ENCODE data around the gene HINT1.

The HINT1 gene

GRCh38 chr5:131165119-131165727 is at the start of gene HINT1:
TSS of gene HINT1 (minus strand) at chr5:131165256. CDS start at chr5:131165205, 51 bp downstream.
- peaks cover 29% of the 10 kb centered on the region for H3K36me3 ChIP-seq
- H3K4me3 ChIP-seq = peak within 1 kb of the TSS; percentile 92
- H3K27ac ChIP-seq = peak within 1 kb of the TSS; percentile 97
- TF ChIP-seq Cebpa-rat (IDR thresholded peaks at IDR 0.05) = no peak
- H3K4me2 ChIP-seq = peak within 1 kb of the TSS; percentile 93
- peaks cover 33% of the 10 kb centered on the region for H4K20me1 ChIP-seq
- H3K4me1 ChIP-seq = peaks cover 29% of the 10 kb centered on the region
- no peaks in the 10 kb centered on the region for H3K27me3 ChIP-seq
- H3K9ac ChIP-seq = peak within 1 kb of the TSS; percentile 97
- no peaks in the 10 kb centered on the region for H3K9me3 ChIP-seq

GRCh38 chr5:131214609-131215227 is 49.7 kb upstream of the HINT1 start:
- no peaks in the 10 kb centered on the region for H3K9me3 ChIP-seq
- H4K20me1 ChIP-seq = no peaks in the 10 kb centered on the region
- H3K27ac ChIP-seq = peak overlapping the region; percentile 52
- H3K4me3 ChIP-seq = no peak overlapping the region
- no peak for TF ChIP-seq Cebpa-rat (IDR thresholded peaks at IDR 0.05)
- H3K4me2 ChIP-seq = peak overlapping the region; percentile 58
- H3K9ac ChIP-seq = peak overlapping the region; percentile 30; the same call in 1 of the 2 replicates
- H3K4me1 ChIP-seq = peaks cover 37% of the 10 kb centered on the region
- H3K36me3 ChIP-seq = no peaks in the 10 kb centered on the region
- H3K27me3 ChIP-seq = no peaks in the 10 kb centered on the region

GRCh38 chr5:131212471-131213021 is 47.5 kb upstream of the HINT1 start:
- no peaks in the 10 kb centered on the region for H3K9me3 ChIP-seq
- H3K27me3 ChIP-seq = no peaks in the 10 kb centered on the region
- H3K4me3 ChIP-seq = no peak overlapping the region
- peaks cover 59% of the 10 kb centered on the region for H3K4me1 ChIP-seq
- H3K4me2 ChIP-seq = no peak overlapping the region
- no peak overlapping the region for H3K9ac ChIP-seq
- TF ChIP-seq Cebpa-rat (IDR thresholded peaks at IDR 0.05) = no peak
- H4K20me1 ChIP-seq = no peaks in the 10 kb centered on the region
- H3K36me3 ChIP-seq = no peaks in the 10 kb centered on the region
- no peak overlapping the region; the same call in 1 of the 2 replicates for H3K27ac ChIP-seq

GRCh38 chr5:131211669-131212068 is 46.6 kb upstream of the HINT1 start:
- Histone ChIP-seq H3K36me3 (no peaks in the 10 kb centered on the region), H3K4me3 (no peak overlapping the region), H3K27me3 (no peaks in the 10 kb centered on the region), H3K27ac (peak overlapping the region; percentile 3; the same call in 1 of the 2 replicates), H4K20me1 (no peaks in the 10 kb centered on the region), H3K4me1 (peaks cover 60% of the 10 kb centered on the region), H3K4me2 (peak overlapping the region; percentile 27; the same call in 1 of the 2 replicates), H3K9ac (no peak overlapping the region), H3K9me3 (no peaks in the 10 kb centered on the region)
- TF ChIP-seq Cebpa-rat (IDR thresholded peaks at IDR 0.05) = no peak

GRCh38 chr5:131210151-131210510 is 45.1 kb upstream of the HINT1 start:
- peak overlapping the region; percentile 84 for H3K27ac ChIP-seq

GRCh38 chr5:131209506-131210150 is 44.6 kb upstream of the HINT1 start:
- H3K4me1 ChIP-seq = peaks cover 53% of the 10 kb centered on the region
- no peaks in the 10 kb centered on the region for H3K9me3 ChIP-seq
- no peaks in the 10 kb centered on the region for H3K36me3 ChIP-seq
- peak overlapping the region; percentile 52 for H3K4me3 ChIP-seq
- no peaks in the 10 kb centered on the region for H3K27me3 ChIP-seq
- H3K9ac ChIP-seq = peak overlapping the region; percentile 68
- H3K27ac ChIP-seq = peak overlapping the region; percentile 84
- no peaks in the 10 kb centered on the region for H4K20me1 ChIP-seq
- no peak for TF ChIP-seq Cebpa-rat (IDR thresholded peaks at IDR 0.05)
- peak overlapping the region; percentile 87 for H3K4me2 ChIP-seq

More at GRCh38 chr5:131210151-131210510, 45.1 kb upstream of the HINT1 start:
- Histone ChIP-seq H3K9ac (peak overlapping the region; percentile 68), H3K27me3 (no peaks in the 10 kb centered on the region), H3K4me2 (peak overlapping the region; percentile 87), H3K4me1 (peaks cover 58% of the 10 kb centered on the region), H3K9me3 (no peaks in the 10 kb centered on the region), H3K4me3 (peak overlapping the region; percentile 52), H4K20me1 (no peaks in the 10 kb centered on the region), H3K36me3 (no peaks in the 10 kb centered on the region)
- TF ChIP-seq Cebpa-rat (IDR thresholded peaks at IDR 0.05) = no peak

GRCh38 chr5:131209175-131209505 is 44.1 kb upstream of the HINT1 start:
- no peaks in the 10 kb centered on the region for H3K9me3 ChIP-seq
- H3K4me3 ChIP-seq = peak overlapping the region; percentile 52; the same call in 1 of the 2 replicates
- peaks cover 48% of the 10 kb centered on the region for H3K4me1 ChIP-seq
- TF ChIP-seq Cebpa-rat (IDR thresholded peaks at IDR 0.05) = no peak
- H3K36me3 ChIP-seq = no peaks in the 10 kb centered on the region
- H3K4me2 ChIP-seq = peak overlapping the region; percentile 87
- peak overlapping the region; percentile 84 for H3K27ac ChIP-seq
- H4K20me1 ChIP-seq = no peaks in the 10 kb centered on the region
- no peaks in the 10 kb centered on the region for H3K27me3 ChIP-seq
- peak overlapping the region; percentile 68; the same call in 1 of the 2 replicates for H3K9ac ChIP-seq

GRCh38 chr5:131206772-131207171 is 41.7 kb upstream of the HINT1 start:
- no peak for TF ChIP-seq Cebpa-rat (IDR thresholded peaks at IDR 0.05)
- no peaks in the 10 kb centered on the region for H4K20me1 ChIP-seq
- H3K4me2 ChIP-seq = no peak overlapping the region
- no peak overlapping the region for H3K4me3 ChIP-seq
- no peak overlapping the region for H3K9ac ChIP-seq
- H3K27ac ChIP-seq = no peak overlapping the region
- H3K27me3 ChIP-seq = no peaks in the 10 kb centered on the region
- peaks cover 2% of the 10 kb centered on the region; the same call in 1 of the 2 replicates for H3K36me3 ChIP-seq
- H3K9me3 ChIP-seq = no peaks in the 10 kb centered on the region
- peaks cover 44% of the 10 kb centered on the region for H3K4me1 ChIP-seq

- TF ChIP-seq Cebpa-rat (IDR thresholded peaks at IDR 0.05) = no peak
- no peak overlapping the region for H3K27ac ChIP-seq
- H3K36me3 ChIP-seq = peaks cover 9% of the 10 kb centered on the region
- peaks cover 37% of the 10 kb centered on the region for H3K4me1 ChIP-seq
- H3K27me3 ChIP-seq = no peaks in the 10 kb centered on the region
- H3K4me3 ChIP-seq = no peak overlapping the region
- no peak overlapping the region for H3K9ac ChIP-seq
- no peaks in the 10 kb centered on the region for H3K9me3 ChIP-seq
- no peaks in the 10 kb centered on the region for H4K20me1 ChIP-seq
- no peak overlapping the region for H3K4me2 ChIP-seq
Measured at GRCh38 chr5:131206061-131206460, 41.0 kb upstream of the HINT1 start.

- Histone ChIP-seq H3K27ac (no peak overlapping the region), H3K4me1 (peaks cover 26% of the 10 kb centered on the region), H3K4me3 (no peak overlapping the region), H3K9ac (no peak overlapping the region), H3K27me3 (no peaks in the 10 kb centered on the region), H3K4me2 (no peak overlapping the region), H3K36me3 (peaks cover 13% of the 10 kb centered on the region), H3K9me3 (no peaks in the 10 kb centered on the region), H4K20me1 (no peaks in the 10 kb centered on the region)
- TF ChIP-seq Cebpa-rat (IDR thresholded peaks at IDR 0.05) = no peak
Measured at GRCh38 chr5:131204964-131205363, 39.9 kb upstream of the HINT1 start.
